ENCODE measurements around the gene SMIM7.

SMIM7 gene

DNA sequence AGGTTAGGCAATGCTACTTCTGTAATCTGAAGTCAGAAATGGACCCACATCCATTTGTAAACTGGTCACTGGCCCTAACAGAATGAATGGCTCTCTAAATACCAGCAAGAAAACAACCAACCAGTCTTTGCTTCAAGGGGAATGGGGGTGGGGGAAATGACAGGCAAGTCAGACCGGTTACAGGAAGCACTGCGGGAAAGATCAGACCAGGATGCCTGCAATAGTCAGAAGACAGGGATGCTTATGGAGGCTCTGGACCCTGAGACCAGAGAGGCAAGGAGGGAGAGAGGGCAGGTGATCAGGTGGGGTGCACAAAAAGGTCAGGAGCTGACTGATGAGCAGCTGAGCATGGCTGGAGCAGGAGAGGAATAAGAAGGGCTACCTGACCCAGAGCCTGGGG, 45.0 kb downstream of the SMIM7 start:
- no peak overlapping the region for H3K27ac ChIP-seq (ENCODE audit: insufficient read depth, low read length, poor library complexity, severe bottlenecking)

DNA sequence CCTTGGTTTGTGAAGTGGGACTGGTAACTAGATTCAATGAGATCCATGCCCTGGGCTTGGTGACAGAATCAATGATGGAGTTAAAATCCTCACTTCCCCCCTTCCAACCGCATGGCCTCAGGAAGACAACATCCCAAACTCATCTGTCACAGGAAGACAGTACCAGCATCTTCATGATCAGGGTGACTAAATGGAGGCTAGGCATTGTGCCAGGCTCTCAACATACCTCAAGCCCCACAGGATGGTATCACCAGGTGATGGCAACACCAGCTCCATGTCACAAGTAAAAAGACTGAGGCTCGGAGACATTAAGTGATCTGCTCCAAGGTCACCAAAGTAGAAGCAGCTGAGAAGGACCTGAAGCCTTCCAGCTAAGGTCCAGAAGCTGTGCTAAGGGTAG, 46.1 kb downstream of the SMIM7 start:
- no peaks in the 10 kb centered on the region for H3K36me3 ChIP-seq (ENCODE audit: control insufficient read depth, insufficient read depth, low read length)
- DNase-seq: no peak
- no peak overlapping the region for H3K4me3 ChIP-seq (ENCODE audit: insufficient read depth, low read depth, low read length, poor library complexity, severe bottlenecking)
- peaks cover 11% of the 10 kb centered on the region for H3K4me1 ChIP-seq (ENCODE audit: control insufficient read depth, insufficient read depth, low read length, poor library complexity, severe bottlenecking)
- no peaks in the 10 kb centered on the region for H3K9me3 ChIP-seq (ENCODE audit: control insufficient read depth, low read length)
- no peak overlapping the region for H3K27ac ChIP-seq (ENCODE audit: insufficient read depth, low read length, poor library complexity, severe bottlenecking)
- no peaks in the 10 kb centered on the region for H3K27me3 ChIP-seq (replicated peaks; ENCODE audit: control insufficient read depth, insufficient read depth, low read length, poor library complexity, severe bottlenecking)

More for the DNA sequence above, 45.0 kb downstream of the SMIM7 start:
- H3K36me3 ChIP-seq (ENCODE audit: control insufficient read depth, insufficient read depth, low read length): no peaks in the 10 kb centered on the region
- H3K9me3 ChIP-seq (ENCODE audit: control insufficient read depth, low read length): no peaks in the 10 kb centered on the region
- no peak overlapping the region for H3K4me3 ChIP-seq (ENCODE audit: insufficient read depth, low read depth, low read length, poor library complexity, severe bottlenecking)
- no peaks in the 10 kb centered on the region for H3K27me3 ChIP-seq (replicated peaks; ENCODE audit: control insufficient read depth, insufficient read depth, low read length, poor library complexity, severe bottlenecking)
- DNase-seq: no peak
- H3K4me1 ChIP-seq (ENCODE audit: control insufficient read depth, insufficient read depth, low read length, poor library complexity, severe bottlenecking): peaks cover 11% of the 10 kb centered on the region

DNA sequence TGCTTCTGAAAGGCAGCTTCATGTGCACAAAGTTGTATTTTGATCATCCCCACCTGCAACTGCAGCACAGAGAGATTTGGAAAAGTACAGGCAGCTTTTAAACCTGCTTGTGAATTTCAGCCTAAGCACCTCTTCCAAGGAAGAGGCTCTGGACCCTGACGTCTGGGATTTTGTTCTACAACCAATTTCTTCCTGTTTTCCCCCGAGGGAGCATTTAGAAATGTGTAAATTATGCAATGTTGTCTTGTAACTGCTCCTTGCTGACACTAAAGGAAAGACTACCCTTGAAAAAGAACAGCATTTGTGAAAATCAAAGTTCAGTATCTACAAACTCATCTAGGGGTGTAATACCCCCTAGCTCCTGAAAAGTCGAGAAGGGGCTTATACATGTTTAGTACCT, 47.3 kb downstream of the SMIM7 start:
- no peak for DNase-seq
- Histone ChIP-seq H3K9me3 (ENCODE audit: control insufficient read depth, low read length) (no peaks in the 10 kb centered on the region), H3K27me3 (replicated peaks; ENCODE audit: control insufficient read depth, insufficient read depth, low read length, poor library complexity, severe bottlenecking) (no peaks in the 10 kb centered on the region), H3K4me1 (ENCODE audit: control insufficient read depth, insufficient read depth, low read length, poor library complexity, severe bottlenecking) (peaks cover 11% of the 10 kb centered on the region), H3K36me3 (ENCODE audit: control insufficient read depth, insufficient read depth, low read length) (no peaks in the 10 kb centered on the region), H3K27ac (ENCODE audit: insufficient read depth, low read length, poor library complexity, severe bottlenecking) (no peak overlapping the region), H3K4me3 (ENCODE audit: insufficient read depth, low read depth, low read length, poor library complexity, severe bottlenecking) (no peak overlapping the region)

DNA sequence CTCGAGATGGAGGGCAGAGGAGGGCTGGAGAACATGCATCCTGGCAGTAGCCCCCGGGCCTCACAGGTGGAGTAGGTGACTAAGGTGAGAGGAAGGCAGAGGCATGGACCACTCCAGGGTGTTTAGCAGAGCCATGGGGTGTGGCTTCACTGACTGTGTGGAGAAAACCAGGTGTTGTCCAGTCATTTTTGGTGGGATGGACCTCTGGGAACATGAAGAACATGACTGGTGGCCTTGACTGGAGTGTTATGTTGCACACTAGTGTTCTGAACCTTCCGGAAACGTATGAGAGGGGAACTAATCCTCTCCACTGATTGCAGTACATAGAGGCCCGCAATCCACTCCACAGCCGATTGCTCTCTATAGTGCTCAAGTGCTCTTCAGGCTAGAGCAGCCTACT, 48.8 kb downstream of the SMIM7 start:
- Histone ChIP-seq H3K4me1 (ENCODE audit: control insufficient read depth, insufficient read depth, low read length, poor library complexity, severe bottlenecking) (peaks cover 9% of the 10 kb centered on the region), H3K36me3 (ENCODE audit: control insufficient read depth, insufficient read depth, low read length) (no peaks in the 10 kb centered on the region), H3K9me3 (ENCODE audit: control insufficient read depth, low read length) (no peaks in the 10 kb centered on the region), H3K27ac (ENCODE audit: insufficient read depth, low read length, poor library complexity, severe bottlenecking) (no peak overlapping the region), H3K4me3 (ENCODE audit: insufficient read depth, low read depth, low read length, poor library complexity, severe bottlenecking) (no peak overlapping the region), H3K27me3 (replicated peaks; ENCODE audit: control insufficient read depth, insufficient read depth, low read length, poor library complexity, severe bottlenecking) (no peaks in the 10 kb centered on the region)
- DNase-seq: no peak

DNA sequence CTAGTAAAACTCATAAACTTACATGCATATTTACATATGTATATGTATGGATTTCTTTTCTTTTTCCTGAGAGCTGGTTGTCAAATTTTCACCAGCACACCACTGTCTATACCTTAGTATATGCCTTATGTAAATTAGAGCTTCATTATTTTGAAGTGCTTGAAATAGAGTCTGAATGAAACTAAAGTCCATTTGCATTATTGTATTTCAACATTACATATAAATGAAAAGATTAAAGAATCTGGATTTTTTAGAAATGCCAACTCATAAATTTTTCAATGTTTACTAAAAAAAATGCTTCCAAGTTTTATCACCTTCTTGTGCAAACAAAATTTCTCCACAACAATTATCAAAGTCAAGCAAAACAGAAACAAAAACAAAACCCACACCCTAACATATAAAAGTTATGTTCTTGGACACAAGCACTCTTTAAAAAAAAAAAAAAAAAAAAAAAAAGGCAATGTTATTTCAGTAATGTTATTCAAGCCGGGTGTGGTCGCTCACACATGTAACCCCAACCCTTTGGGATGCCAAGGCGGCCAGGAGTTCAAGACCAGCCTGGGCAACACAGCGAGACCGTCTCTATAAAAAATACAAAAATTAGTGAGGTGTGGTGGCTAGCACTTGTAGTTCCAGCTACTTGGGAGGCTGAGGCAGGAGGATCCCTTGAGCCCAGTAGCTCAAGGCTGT, 50.3 kb downstream of the SMIM7 start:
- Histone ChIP-seq H3K9me3 (ENCODE audit: control insufficient read depth, low read length) (no peaks in the 10 kb centered on the region), H3K27me3 (replicated peaks; ENCODE audit: control insufficient read depth, insufficient read depth, low read length, poor library complexity, severe bottlenecking) (no peaks in the 10 kb centered on the region), H3K4me1 (ENCODE audit: control insufficient read depth, insufficient read depth, low read length, poor library complexity, severe bottlenecking) (peaks cover 2% of the 10 kb centered on the region), H3K36me3 (ENCODE audit: control insufficient read depth, insufficient read depth, low read length) (peaks cover 5% of the 10 kb centered on the region), H3K4me3 (ENCODE audit: insufficient read depth, low read depth, low read length, poor library complexity, severe bottlenecking) (no peak overlapping the region), H3K27ac (ENCODE audit: insufficient read depth, low read length, poor library complexity, severe bottlenecking) (no peak overlapping the region)
- DNase-seq: no peak

DNA sequence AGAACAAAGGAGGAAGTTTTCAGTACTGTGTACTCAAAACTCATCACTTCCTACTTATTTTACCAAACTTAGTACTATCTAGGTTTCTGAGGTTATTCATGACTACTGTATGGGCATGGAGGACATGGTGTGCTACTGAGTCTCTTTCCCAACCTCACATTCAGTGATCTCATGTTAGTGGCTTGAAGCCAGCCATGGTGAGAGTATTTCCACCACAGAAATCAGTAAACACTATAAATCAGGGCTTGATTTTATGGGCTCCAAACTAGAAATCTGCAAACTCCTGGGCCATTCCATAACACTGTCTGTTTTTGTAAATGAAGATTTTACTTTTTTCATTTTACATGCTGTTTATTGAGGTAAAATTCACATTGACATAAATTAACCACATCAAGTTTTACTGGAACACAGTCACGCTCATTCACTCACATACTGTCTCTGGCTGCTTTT, 51.6 kb downstream of the SMIM7 start:
- no peak overlapping the region for H3K27ac ChIP-seq (ENCODE audit: insufficient read depth, low read length, poor library complexity, severe bottlenecking)
- DNase-seq: no peak

DNA sequence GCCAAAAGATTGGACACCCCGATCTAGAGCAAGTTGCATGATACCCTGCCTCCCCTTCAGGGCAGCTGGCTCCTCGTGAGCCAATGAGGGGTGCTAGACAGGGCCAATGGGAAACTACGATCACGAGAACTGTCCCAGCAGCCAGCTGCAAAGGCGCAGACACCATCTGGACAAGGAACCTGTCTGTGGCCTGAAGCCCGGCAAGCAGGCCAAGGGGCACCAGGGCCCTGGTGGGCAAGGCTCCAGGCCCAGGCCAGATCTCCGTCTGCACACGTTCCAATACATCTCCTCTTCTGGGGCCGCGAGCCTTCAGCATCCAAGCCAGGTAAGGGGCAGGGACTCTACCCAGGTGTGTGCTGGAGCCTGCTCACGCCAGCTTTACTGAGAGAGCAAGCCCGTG, 52.1 kb downstream of the SMIM7 start:
- Histone ChIP-seq H3K27me3 (replicated peaks; ENCODE audit: control insufficient read depth, insufficient read depth, low read length, poor library complexity, severe bottlenecking) (no peaks in the 10 kb centered on the region), H3K4me3 (ENCODE audit: insufficient read depth, low read depth, low read length, poor library complexity, severe bottlenecking) (no peak overlapping the region), H3K4me1 (ENCODE audit: control insufficient read depth, insufficient read depth, low read length, poor library complexity, severe bottlenecking) (peaks cover 2% of the 10 kb centered on the region), H3K9me3 (ENCODE audit: control insufficient read depth, low read length) (no peaks in the 10 kb centered on the region), H3K36me3 (ENCODE audit: control insufficient read depth, insufficient read depth, low read length) (peaks cover 5% of the 10 kb centered on the region), H3K27ac (ENCODE audit: insufficient read depth, low read length, poor library complexity, severe bottlenecking) (no peak overlapping the region)
- no peak for DNase-seq

More for the DNA sequence above, 51.6 kb downstream of the SMIM7 start:
- peaks cover 2% of the 10 kb centered on the region for H3K4me1 ChIP-seq (ENCODE audit: control insufficient read depth, insufficient read depth, low read length, poor library complexity, severe bottlenecking)
- no peak overlapping the region for H3K4me3 ChIP-seq (ENCODE audit: insufficient read depth, low read depth, low read length, poor library complexity, severe bottlenecking)
- H3K9me3 ChIP-seq (ENCODE audit: control insufficient read depth, low read length): no peaks in the 10 kb centered on the region
- no peaks in the 10 kb centered on the region for H3K27me3 ChIP-seq (replicated peaks; ENCODE audit: control insufficient read depth, insufficient read depth, low read length, poor library complexity, severe bottlenecking)
- peaks cover 5% of the 10 kb centered on the region for H3K36me3 ChIP-seq (ENCODE audit: control insufficient read depth, insufficient read depth, low read length)

DNA sequence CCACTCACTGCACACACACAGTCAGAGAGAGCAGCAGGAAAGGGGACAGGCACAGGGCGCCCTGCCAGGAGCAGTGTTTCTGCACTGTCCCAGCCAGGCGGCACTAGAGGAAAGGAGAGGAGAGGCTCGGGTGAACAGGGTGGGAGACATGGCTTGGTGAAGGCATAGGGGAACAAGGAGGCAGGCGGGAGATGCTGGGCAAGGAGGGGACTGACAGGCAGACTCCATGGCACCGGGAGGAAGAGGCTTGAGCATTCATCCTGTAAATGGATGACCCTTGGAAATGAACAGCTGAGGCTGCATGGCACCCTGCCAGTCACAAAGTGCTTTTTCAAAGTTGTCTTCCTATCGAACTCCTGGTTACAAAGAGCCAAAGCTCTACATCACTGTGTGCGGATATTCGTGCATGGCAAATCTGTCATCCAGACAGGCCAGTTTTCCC, 54.4 kb downstream of the SMIM7 start:
- no peak overlapping the region for H3K4me3 ChIP-seq (ENCODE audit: insufficient read depth, low read depth, low read length, poor library complexity, severe bottlenecking)
- H3K27ac ChIP-seq (ENCODE audit: insufficient read depth, low read length, poor library complexity, severe bottlenecking): no peak overlapping the region
- H3K36me3 ChIP-seq (ENCODE audit: control insufficient read depth, insufficient read depth, low read length): peaks cover 5% of the 10 kb centered on the region
- H3K4me1 ChIP-seq (ENCODE audit: control insufficient read depth, insufficient read depth, low read length, poor library complexity, severe bottlenecking): peaks cover 2% of the 10 kb centered on the region
- no peak for DNase-seq
- no peaks in the 10 kb centered on the region for H3K27me3 ChIP-seq (replicated peaks; ENCODE audit: control insufficient read depth, insufficient read depth, low read length, poor library complexity, severe bottlenecking)
- no peaks in the 10 kb centered on the region for H3K9me3 ChIP-seq (ENCODE audit: control insufficient read depth, low read length)

DNA sequence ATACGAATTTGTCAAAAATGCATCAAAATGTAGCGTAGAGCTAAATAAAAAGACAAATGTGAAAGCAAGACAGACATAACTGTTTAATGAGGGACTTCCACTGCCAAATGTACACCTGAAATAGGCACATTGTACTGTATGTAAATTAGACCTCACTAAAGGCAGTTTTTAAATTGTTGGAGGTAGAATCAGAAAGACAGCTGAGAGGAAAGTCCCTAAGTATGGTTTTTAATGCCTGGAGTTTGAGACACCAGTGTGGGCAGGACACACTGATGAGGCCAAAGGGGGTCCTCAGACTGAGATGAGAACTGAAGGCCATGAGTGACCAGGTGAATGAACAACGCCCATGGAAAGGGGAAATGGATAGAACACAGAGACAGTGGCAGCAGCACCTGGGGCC, 54.8 kb downstream of the SMIM7 start:
- no peak overlapping the region for H3K27ac ChIP-seq (ENCODE audit: insufficient read depth, low read length, poor library complexity, severe bottlenecking)

DNA sequence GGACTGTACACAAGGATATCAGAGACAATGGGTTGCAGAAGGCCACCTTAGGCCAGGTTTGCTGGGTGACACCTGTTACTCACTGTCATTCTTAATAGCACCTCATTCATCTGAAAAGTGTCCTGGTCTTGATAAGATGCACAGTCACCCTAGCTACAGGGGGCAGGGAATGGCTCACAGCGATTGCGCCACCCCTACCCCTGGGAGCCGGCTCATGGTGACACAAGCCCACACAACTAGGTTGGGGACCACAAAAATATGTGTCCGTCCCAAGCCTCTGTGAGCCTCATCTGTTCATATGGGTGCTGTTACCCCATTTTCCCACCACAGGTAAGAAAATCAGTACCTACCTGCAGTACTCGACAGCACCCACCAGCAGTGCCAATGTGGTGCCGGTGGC, 55.3 kb downstream of the SMIM7 start:
- no peak for DNase-seq
- Histone ChIP-seq H3K4me1 (ENCODE audit: control insufficient read depth, insufficient read depth, low read length, poor library complexity, severe bottlenecking) (no peaks in the 10 kb centered on the region), H3K9me3 (ENCODE audit: control insufficient read depth, low read length) (no peaks in the 10 kb centered on the region), H3K27me3 (replicated peaks; ENCODE audit: control insufficient read depth, insufficient read depth, low read length, poor library complexity, severe bottlenecking) (no peaks in the 10 kb centered on the region), H3K4me3 (ENCODE audit: insufficient read depth, low read depth, low read length, poor library complexity, severe bottlenecking) (no peak overlapping the region), H3K27ac (ENCODE audit: insufficient read depth, low read length, poor library complexity, severe bottlenecking) (no peak overlapping the region), H3K36me3 (ENCODE audit: control insufficient read depth, insufficient read depth, low read length) (peaks cover 5% of the 10 kb centered on the region)

More for the DNA sequence above, 54.8 kb downstream of the SMIM7 start:
- Histone ChIP-seq H3K4me1 (ENCODE audit: control insufficient read depth, insufficient read depth, low read length, poor library complexity, severe bottlenecking) (no peaks in the 10 kb centered on the region), H3K4me3 (ENCODE audit: insufficient read depth, low read depth, low read length, poor library complexity, severe bottlenecking) (no peak overlapping the region), H3K27me3 (replicated peaks; ENCODE audit: control insufficient read depth, insufficient read depth, low read length, poor library complexity, severe bottlenecking) (no peaks in the 10 kb centered on the region), H3K36me3 (ENCODE audit: control insufficient read depth, insufficient read depth, low read length) (peaks cover 5% of the 10 kb centered on the region), H3K9me3 (ENCODE audit: control insufficient read depth, low read length) (no peaks in the 10 kb centered on the region)
- DNase-seq: no peak
